CD4-positive, alpha-beta T cell treated with Interleukin-12 subunit alpha and Interleukin-12 subunit beta, for 1 hour (primary cell): Measurements from ENCODE around the gene DDX60.
"Not testable (repeated sequence)": the region's sequence is repeated elsewhere in the genome, so short reads cannot be mapped to it uniquely, and the experiment has no call there.

Experiments
- DNase-seq: peaks from one replicate; pipeline ENCODE4 v3.0.0-alpha.2; 2020

DDX60 gene

GRCh38 chr4:168285850-168286249 lies 32.7 kb downstream of the DDX60 start:
- not testable (repeated sequence) for DNase-seq

DNA sequence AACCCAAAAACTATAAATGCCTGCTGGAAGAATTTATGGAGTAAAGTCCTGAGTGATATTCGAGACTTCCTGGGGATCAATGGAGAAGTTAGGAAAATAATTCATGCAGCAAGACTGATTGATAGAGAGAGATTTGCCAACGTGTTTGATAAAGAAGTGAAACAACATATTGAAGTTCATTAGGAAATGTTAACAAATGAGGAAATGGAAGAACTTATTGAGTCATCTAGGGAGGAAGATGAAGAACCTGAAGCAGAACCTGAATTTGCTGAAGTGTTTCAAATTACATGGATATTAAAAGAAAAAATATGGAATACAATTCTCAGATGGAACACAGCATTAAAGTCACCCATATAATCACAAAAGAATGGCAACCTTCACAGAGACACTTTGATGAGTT lies 39.0 kb downstream of the DDX60 start:
- no peak for DNase-seq

DNA sequence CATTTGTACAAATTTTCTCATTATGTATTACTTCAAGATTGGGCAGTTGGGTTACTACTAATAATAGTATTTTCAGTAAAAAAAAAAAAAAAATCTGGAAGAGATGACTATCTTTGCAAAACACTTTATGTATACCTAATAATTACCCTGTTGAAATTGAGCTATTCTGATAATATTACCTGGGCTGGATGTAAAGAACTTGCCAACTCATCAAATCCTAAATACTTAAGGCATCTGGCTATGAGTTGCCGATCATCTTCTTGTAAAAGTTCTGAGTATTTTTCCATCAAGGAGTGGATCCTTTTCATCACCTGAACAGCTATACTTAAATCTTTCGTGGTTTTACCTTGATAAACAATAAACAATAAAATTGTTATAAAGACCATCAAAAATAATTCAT lies 42.7 kb downstream of the DDX60 start:
- DNase-seq = no peak

- DNase-seq = no peak
Measured at GRCh38 chr4:168274871-168275270, 43.7 kb downstream of the DDX60 start.

- no peak for DNase-seq
Measured at GRCh38 chr4:168273838-168274237, 44.7 kb downstream of the DDX60 start.

GRCh38 chr4:168272488-168272887 lies 46.1 kb downstream of the DDX60 start:
- no peak for DNase-seq

GRCh38 chr4:168269896-168270295 lies 48.7 kb downstream of the DDX60 start:
- DNase-seq = no peak

- no peak for DNase-seq
Measured at GRCh38 chr4:168265327-168265726, 53.2 kb downstream of the DDX60 start.

DNA sequence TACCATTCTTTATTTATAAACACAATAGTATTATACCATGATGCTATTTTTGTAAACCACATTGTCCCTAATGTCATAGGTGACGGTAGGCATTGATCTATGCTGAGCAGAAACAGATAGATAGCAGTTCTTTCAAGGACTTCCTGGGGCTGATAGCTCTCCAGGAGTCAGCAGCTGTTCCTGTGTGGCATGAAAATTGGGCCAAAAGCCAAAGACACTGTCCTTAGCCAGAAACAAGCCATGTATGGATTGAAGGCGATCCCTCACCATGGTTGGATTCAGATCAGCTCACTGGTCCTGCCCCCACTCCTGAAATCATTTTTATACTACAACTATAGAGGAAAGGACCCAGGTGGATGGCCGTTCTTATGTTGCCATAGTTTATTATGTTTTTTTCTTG lies 53.6 kb downstream of the DDX60 start:
- no peak for DNase-seq

DNA sequence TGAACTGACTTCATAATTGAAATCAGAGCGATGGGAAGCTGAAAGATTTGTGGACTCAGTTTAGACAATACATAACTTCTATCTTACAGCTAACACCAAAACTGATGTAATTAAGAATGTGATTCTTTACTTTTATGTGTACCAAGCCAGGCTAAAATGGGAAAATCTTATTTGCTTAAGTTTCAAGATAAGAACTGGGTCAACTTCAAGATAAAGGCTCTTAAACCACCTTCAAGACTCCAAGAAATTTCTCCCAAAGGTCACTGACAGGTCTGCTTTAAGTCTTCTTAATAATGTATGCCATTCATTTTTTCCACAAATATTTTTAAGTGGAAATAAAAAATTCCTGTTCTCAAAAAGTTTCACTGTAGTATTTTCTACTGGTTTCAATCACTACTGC lies 55.5 kb downstream of the DDX60 start:
- DNase-seq = no peak

DNA sequence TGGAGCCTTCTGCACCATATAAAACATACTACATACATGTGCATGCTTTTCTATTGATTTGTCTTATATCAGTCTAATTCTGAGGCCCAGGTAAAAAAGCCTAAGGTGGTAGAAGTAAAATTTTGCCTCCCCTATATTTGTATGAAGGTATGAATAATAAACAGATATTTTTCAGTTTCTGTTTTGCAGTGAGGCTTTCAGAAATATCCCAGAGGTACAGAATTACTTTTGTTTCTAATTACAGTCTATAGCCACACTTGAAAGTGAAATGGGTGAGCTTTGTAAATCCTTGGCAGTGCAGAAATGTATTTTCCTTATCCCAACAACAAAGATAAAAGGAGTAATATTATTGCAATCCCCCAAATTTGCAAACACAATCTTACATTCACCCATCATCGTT lies 59.5 kb downstream of the DDX60 start:
- DNase-seq = no peak

DNA sequence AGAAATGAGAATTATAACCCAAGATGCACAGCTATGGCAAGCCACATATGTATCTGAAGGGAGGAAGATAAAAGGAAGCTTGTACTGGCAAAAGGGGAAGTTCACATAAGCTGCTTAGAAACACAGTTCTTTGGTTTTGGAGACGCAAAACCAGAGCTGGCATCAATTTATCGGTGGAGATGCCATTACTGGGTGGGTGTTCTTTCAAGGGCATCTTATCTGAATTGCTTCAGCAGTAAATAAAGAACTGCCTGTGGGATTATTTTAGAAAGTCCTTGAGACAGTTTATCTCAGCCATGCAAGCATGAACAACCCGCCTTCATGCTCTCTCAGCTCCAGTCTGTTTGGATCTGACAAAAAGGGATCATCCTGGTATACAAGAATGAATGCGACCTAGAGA lies 60.8 kb downstream of the DDX60 start:
- DNase-seq = no peak

DNA sequence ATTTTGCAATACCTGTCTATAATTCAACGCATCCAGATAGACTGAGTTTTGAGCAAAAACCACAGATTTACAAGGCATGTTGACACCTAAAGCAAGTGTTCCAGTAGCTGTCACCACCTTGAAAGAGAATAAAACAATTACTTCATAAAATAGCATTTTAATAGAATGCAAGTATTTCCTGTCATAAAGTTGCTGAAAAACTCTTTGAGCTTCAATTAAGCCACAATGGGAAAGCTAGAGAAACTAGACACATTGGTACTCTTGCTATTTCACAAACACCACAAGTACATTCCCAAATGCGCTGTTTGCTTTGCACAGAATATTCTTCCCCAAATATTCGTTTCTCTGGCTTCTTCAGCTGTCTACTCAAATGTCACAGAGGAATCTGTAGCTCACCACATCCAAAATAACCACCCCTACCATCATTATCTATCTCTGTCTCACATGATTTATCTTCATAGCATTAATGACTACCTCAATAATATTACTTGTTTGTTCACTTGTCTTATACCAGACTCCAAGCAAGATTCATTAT lies 70.3 kb downstream of the DDX60 start:
- no peak for DNase-seq

- DNase-seq = no peak
Measured at GRCh38 chr4:168247603-168248002, 70.9 kb downstream of the DDX60 start.

- DNase-seq = no peak
Measured at GRCh38 chr4:168241953-168242352, 76.6 kb downstream of the DDX60 start.

DNA sequence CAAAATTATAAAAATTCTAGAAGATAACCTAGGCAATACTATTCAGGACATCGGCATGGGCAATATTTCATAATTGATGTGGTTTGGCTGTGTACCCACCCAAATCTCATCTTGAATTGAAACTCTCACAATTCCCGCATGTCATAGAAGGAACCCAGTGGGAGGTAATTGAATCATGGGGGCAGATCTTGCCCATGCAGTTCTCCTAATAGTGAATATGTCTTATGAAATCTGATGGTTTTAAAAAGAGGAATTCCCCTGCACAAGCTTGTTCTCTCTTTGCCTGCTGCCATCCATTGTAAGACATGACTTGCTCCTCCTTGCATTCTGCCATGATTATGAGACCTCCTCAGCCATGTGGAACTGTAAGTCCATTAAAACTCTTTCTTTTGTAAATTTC lies 77.7 kb downstream of the DDX60 start:
- no peak for DNase-seq

DNA sequence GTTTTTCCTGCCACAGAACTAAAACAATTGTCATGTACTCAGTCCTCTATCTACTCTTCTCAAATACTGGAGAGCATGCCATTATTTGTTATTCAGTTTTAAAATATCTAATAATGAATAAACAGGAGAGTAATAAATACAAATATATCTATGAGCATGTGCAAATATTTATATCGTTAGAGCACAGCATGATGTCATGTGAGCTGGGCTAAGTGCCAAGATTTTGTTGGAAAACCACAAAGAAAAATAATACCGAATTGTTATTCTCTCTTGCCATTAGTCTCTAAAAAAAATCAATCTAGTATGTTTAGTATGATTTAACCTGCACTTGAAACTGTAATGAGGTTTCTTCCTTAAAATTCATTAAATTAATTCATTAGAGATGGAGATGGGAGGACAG lies 97.3 kb downstream of the DDX60 start:
- DNase-seq = no peak

GRCh38 chr4:168220893-168221292 lies 97.7 kb downstream of the DDX60 start:
- DNase-seq = no peak

DNA sequence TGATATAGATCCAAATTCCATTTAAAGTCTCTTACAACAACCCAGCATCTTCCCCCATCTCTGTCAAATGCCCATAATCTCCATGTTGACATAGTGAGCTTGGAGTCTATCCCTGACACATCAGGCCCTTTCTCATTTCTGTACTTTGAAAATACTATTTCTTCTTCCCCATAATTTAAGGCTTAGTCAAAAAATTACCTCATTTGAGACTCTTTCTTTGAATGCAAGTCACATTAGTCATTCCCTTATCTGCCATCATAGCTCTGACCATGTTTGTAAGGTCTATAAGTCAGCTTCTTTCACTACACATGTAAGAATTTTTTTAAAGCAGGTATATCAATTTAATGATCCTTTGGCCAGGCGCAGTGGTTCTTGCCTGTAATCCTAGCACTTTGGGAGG lies 99.9 kb downstream of the DDX60 start:
- DNase-seq = no peak

- not testable (repeated sequence) for DNase-seq
Measured at GRCh38 chr4:168213511-168213910, 105.0 kb downstream of the DDX60 start.

DNA sequence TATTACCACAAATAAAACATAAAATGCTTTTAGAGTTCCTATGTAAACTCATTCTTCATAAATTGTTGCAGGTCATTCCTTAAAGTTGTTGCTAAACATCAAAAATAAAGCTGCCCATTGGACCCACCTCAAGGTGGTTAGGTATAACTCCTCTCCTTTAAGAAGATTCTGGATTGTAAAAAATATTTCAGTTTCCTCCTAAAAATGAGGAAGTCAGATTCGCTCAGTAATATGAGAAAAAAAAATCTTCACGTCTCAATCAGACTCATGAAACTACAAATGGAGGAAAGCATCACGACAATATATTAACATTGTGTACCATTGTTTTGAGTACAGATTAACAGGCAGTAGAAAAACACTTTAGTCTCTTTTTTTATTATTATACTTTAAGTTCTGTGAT lies 105.9 kb downstream of the DDX60 start:
- DNase-seq = no peak

DNA sequence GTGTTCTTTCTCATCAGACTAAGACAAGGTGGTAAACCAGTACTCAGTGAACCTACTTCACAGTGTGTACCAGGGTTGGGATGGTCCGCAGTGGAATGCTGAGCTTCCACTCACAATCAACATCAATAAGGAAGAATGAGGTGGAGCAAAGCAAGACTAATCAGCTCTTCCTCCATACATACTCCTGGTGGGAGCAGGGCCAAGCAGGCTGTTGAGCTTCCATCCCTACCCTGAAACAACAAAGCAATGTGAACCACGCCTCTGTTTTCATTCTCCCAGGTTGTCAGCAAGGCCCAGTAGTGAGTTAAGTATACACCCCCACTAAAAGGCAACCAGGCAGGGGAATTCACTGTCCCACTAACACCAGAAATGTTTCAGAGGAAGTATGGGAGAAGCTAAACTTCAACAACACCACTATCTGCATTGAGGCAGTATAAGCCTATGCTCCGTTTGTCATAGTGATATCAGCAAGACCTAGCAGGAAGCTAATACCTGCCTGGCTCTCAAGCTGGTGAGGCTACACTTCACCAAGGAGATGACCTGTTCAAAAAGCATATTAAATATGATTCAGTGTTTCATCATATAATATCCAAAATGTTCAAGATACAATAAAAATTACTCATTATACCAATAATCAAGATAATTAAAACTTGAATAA lies 109.5 kb downstream of the DDX60 start:
- DNase-seq = no peak

DNA sequence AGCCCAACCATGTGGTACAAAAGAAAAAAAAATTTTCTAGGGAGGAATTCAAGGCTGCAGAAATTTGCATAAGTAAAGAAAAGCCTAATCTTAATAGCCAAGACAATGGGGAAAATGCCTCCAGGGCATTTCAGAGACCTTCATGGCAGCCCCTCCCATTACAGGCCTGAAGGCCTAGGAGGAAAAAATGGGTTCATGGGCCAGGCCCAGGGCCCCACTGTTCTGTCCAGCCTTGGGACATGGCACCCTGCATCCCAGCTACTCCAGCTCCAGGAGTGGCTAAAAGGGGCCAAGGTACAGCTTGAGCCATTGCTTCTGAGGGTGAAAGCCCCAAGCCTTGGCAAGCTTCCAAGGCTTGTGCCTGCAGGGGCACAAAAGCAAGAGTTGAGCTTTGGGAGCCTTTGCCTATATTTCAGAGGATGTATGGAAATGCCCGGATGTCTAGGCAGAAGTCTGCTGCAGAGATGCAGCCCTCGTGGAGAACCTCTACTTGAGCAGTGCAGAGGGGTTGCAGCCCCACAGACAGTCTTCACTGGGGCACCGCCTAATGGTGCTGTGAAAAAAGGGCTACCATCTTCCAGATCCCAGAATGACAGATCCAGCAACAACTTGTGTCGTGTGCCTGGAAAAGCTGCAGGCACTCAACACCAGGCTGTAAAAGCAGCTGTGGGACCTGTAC lies 115.2 kb downstream of the DDX60 start:
- no peak for DNase-seq

- DNase-seq = no peak
Measured at GRCh38 chr4:168200685-168201084, 117.9 kb downstream of the DDX60 start.
